Sciatic nerve (tissue), 2 donors: ENCODE measurements around the gene TMEM50B. TPM values are rescaled to one million over a fixed set of nuclear protein-coding genes. Genes with fewer than 3 reads are reported as not detected.
"Not testable (repeated sequence)": the region's sequence is repeated elsewhere in the genome, so short reads cannot be mapped to it uniquely, and the experiment has no call there.

Experiments used
- ATAC-seq: fragments of 200-7000 bp; cut with Tn5 transposase; one replicate; pipeline ENCODE4 v1.9.1; 2020; ENCODE audit warnings: mild to moderate bottlenecking, moderate library complexity
- DNase-seq: peaks from one replicate; pipeline ENCODE4 v3.0.0-alpha.2; 2020; ENCODE audit warnings: low spot score
- intact Hi-C: fragments of 100-400 bp; cut with DNase I; formaldehyde crosslinking; loops from one replicate; pipeline ENCODE4 v1.14.2; 2022
- total RNA-seq: library from RNA; stranded (reverse); fragmentation: NEBNext Ultra II Directional; extraction: Animal tissue kit (Norgen Biotek cat#: 25700); gene quantifications from one replicate; pipeline ENCODE4 v1.2.1, GENCODE V29; 2021
- donor health status: DM: no; HTN: no; CAD: no.
- donor health status: DM: no; HTN: no; CAD: no.

TMEM50B gene
- total RNA-seq, 1 donor from 2014 or later: 60.9 TPM

GRCh38 chr21:33480481-33481103, 818 bp upstream of the TMEM50B start:
- no peak for ATAC-seq
- no peak for DNase-seq
- intact Hi-C loops: no loop called here

GRCh38 chr21:33478935-33479678, 667 bp downstream of the TMEM50B start:
- intact Hi-C loops: no loop called here
- DNase-seq: peak; percentile 69
- ATAC-seq: no peak

GRCh38 chr21:33478182-33478581, 1.6 kb downstream of the TMEM50B start:
- ATAC-seq: no peak
- intact Hi-C loops: no loop called here
- no peak for DNase-seq

- no peak for DNase-seq
- intact Hi-C loops: no loop called here
- ATAC-seq: no peak
Measured at GRCh38 chr21:33477066-33477465, 2.7 kb downstream of the TMEM50B start.

GRCh38 chr21:33473344-33473743, 6.4 kb downstream of the TMEM50B start:
- DNase-seq (no peak), ATAC-seq (no peak)
- intact Hi-C loops: no loop called here

GRCh38 chr21:33470701-33471100, 9.1 kb downstream of the TMEM50B start:
- intact Hi-C loops: no loop called here
- DNase-seq (no peak), ATAC-seq (no peak)

- intact Hi-C loops, DNase-seq, ATAC-seq: not testable (repeated sequence)
Measured at GRCh38 chr21:33469183-33469582, 10.6 kb downstream of the TMEM50B start.

GRCh38 chr21:33461538-33462250, 18.1 kb downstream of the TMEM50B start:
- ATAC-seq (no peak), DNase-seq (no peak)
- intact Hi-C loops: no loop called here

GRCh38 chr21:33458861-33459260, 20.9 kb downstream of the TMEM50B start:
- intact Hi-C loops: no loop called here
- ATAC-seq (no peak), DNase-seq (no peak)

GRCh38 chr21:33455686-33456446, 23.9 kb downstream of the TMEM50B start:
- DNase-seq: no peak
- intact Hi-C loops: no loop called here

GRCh38 chr21:33452362-33452761, 27.4 kb downstream of the TMEM50B start:
- intact Hi-C loops: no loop called here
- DNase-seq: no peak
- ATAC-seq: no peak

More at GRCh38 chr21:33455686-33456446, 23.9 kb downstream of the TMEM50B start:
- ATAC-seq: no peak

GRCh38 chr21:33451634-33452071, 28.1 kb downstream of the TMEM50B start:
- intact Hi-C loops: no loop called here
- no peak for DNase-seq
- no peak for ATAC-seq

GRCh38 chr21:33449616-33450015, 30.2 kb downstream of the TMEM50B start:
- ATAC-seq (no peak), DNase-seq (no peak)
- intact Hi-C loops: no loop called here

- intact Hi-C loops, DNase-seq, ATAC-seq: not testable (repeated sequence)
Measured at GRCh38 chr21:33446620-33447019, 33.2 kb downstream of the TMEM50B start.

GRCh38 chr21:33444499-33444898, 35.3 kb downstream of the TMEM50B start:
- intact Hi-C loops: no loop called here
- peak; percentile 13 for ATAC-seq
- DNase-seq: no peak

GRCh38 chr21:33443194-33443593, 36.6 kb downstream of the TMEM50B start:
- intact Hi-C loops: no loop called here
- no peak for DNase-seq
- no peak for ATAC-seq

- DNase-seq (no peak), ATAC-seq (peak; percentile 39)
- intact Hi-C loops: no loop called here
Measured at GRCh38 chr21:33441489-33442477, 38.0 kb downstream of the TMEM50B start.

GRCh38 chr21:33437140-33437539, 42.6 kb downstream of the TMEM50B start:
- intact Hi-C loops: no loop called here
- DNase-seq (no peak), ATAC-seq (no peak)
